GM12878 (cell line): ENCODE data around the gene COX4I2. TPM values are rescaled to one million over a fixed set of nuclear protein-coding genes. Genes with fewer than 3 reads are reported as not detected.

ENCODE experiments used
- ATAC-seq: fragments of 200-7000 bp; cut with Tn5 transposase; 3 replicates; pipeline ENCODE4 v1.9.1; 2020; ENCODE audit warnings: mild to moderate bottlenecking, moderate library complexity
- BruUV-seq: library from RNA; stranded (reverse); fragments of 400-500 nt; replicated peaks from 2 replicates; lab custom pipeline; 2021; lab: Mats Ljungman, UMichigan
- CTCF ChIA-PET: fragments of 300-600 bp; sonication (Branson Sonifier 250); formaldehyde crosslinking; extraction: SDS; loops from one replicate; lab custom pipeline; 2021; ENCODE audit warnings: inconsistent platforms; lab: Yijun Ruan, JAX
- POLR2A ChIA-PET: fragments of 350-600 bp; formaldehyde crosslinking; extraction: SDS; loops from one replicate; lab custom pipeline; 2021; ENCODE audit warnings: inconsistent platforms; lab: Charles Lee
- RAD21 ChIA-PET: fragments of 300-600 bp; sonication (Branson Sonifier 250); formaldehyde crosslinking; loops from one replicate; lab custom pipeline; 2023; ENCODE audit warnings: antibody characterized with exemption; ENCODE audit not compliant: unreplicated experiment; lab: Charles Lee
- SMC1A ChIA-PET: fragments of 300-600 bp; sonication (Branson Sonifier 250); formaldehyde crosslinking; loops from one replicate; lab custom pipeline; 2023; ENCODE audit not compliant: unreplicated experiment, uncharacterized antibody; lab: Charles Lee
- DNase-seq: peaks from one replicate; pipeline ENCODE4 v3.0.0-alpha.2; 2011; ENCODE audit warnings: low read depth, low spot score
- FAIRE-seq: peaks from 3 replicates; lab custom pipeline; 2011; peaks lifted over from hg19 to GRCh38; lab: Jason Lieb, UNC
- H2AFZ ChIP-seq: 2 replicates; pipeline ENCODE4 v1.6.0; 2011; ENCODE audit warnings: low read depth, low read length, control low read depth; ENCODE audit not compliant: control insufficient read depth
- H3K27ac ChIP-seq: 2 replicates; pipeline ENCODE4 v1.5.1; 2011; ENCODE audit warnings: control low read depth; ENCODE audit not compliant: control insufficient read depth, insufficient read depth
- H3K27me3 ChIP-seq, 2 experiments: replicated peaks in 1 of 2; 2 replicates each; pipeline versions ENCODE4 v1.6.0 to v1.6.1; 2011; ENCODE audit warnings: low read length in 1 of 2; ENCODE audit not compliant: control insufficient read depth in 2 of 2, insufficient read depth in 2 of 2
- H3K36me3 ChIP-seq, 2 experiments: 2 replicates each; pipeline ENCODE4 v1.5.1; 2011; ENCODE audit warnings: low read length in 1 of 2; ENCODE audit not compliant: control insufficient read depth in 2 of 2, insufficient read depth in 2 of 2
- H3K4me1 ChIP-seq: 2 replicates; pipeline ENCODE4 v1.6.1; 2011; ENCODE audit warnings: mild to moderate bottlenecking, low read length, moderate library complexity, mixed read lengths; ENCODE audit not compliant: control insufficient read depth, insufficient read depth
- H3K4me2 ChIP-seq: 2 replicates; pipeline ENCODE4 v1.6.0; 2011; ENCODE audit warnings: control low read depth; ENCODE audit not compliant: control insufficient read depth, insufficient read depth
- H3K4me3 ChIP-seq: fragments of 200-600 bp; sonication (generic); 2 replicates; pipeline ENCODE4 v1.5.1; 2016
- H3K79me2 ChIP-seq: 2 replicates; pipeline ENCODE4 v1.6.0; 2011; ENCODE audit warnings: low read length; ENCODE audit not compliant: control insufficient read depth, insufficient read depth
- H3K9ac ChIP-seq: 2 replicates; pipeline ENCODE4 v1.8.0; 2011; ENCODE audit warnings: low read length, control low read depth, mixed read lengths; ENCODE audit not compliant: control insufficient read depth, insufficient read depth
- H3K9me3 ChIP-seq: replicated peaks from 3 replicates; pipeline ENCODE4 v1.5.1; 2011; ENCODE audit warnings: mild to moderate bottlenecking, low read length; ENCODE audit not compliant: control insufficient read depth, insufficient read depth
- H4K20me1 ChIP-seq: 2 replicates; pipeline ENCODE4 v1.6.0; 2011; ENCODE audit not compliant: control insufficient read depth, insufficient read depth
- CBX3 ChIP-seq: fragments of 200-600 bp; sonication (generic); IDR thresholded peaks from 2 replicates; pipeline ENCODE4 v1.6.1; 2016; ENCODE audit warnings: low read depth, borderline replicate concordance
- IRF4 ChIP-seq: IDR thresholded peaks from 2 replicates; pipeline ENCODE4 v1.6.1; 2011; ENCODE audit warnings: low read depth, low read length
- JUND ChIP-seq: IDR thresholded peaks from 2 replicates; pipeline ENCODE4 v1.6.1; 2012; ENCODE audit warnings: low read depth, mild to moderate bottlenecking, low read length, improper control_type of control experiment, moderate library complexity
- MXI1 ChIP-seq: fragments of 150-350 bp; IDR thresholded peaks from 2 replicates; pipeline ENCODE4 v1.6.1; 2011; ENCODE audit warnings: low read depth, mild to moderate bottlenecking, inconsistent platforms, low read length, improper control_type of control experiment
- RAD21 ChIP-seq: IDR thresholded peaks from 2 replicates; pipeline ENCODE4 v1.6.1; 2011; ENCODE audit warnings: mild to moderate bottlenecking, low read depth, low read length, moderate library complexity; ENCODE audit not compliant: insufficient read depth
- SMAD5 ChIP-seq: IDR thresholded peaks from 2 replicates; pipeline ENCODE4 v1.6.1; 2016; ENCODE audit warnings: antibody characterized with exemption, low read depth
- TAF1 ChIP-seq: IDR thresholded peaks from 2 replicates; pipeline ENCODE4 v1.6.1; 2011; ENCODE audit warnings: mild to moderate bottlenecking, low read depth, low read length, borderline replicate concordance
- WGBS: methylation state at CpG from one replicate; pipeline ENCODE4 v1.1.6; 2016; ENCODE audit warnings: low lambda C conversion rate; ENCODE audit not compliant: insufficient replicate concordance, insufficient coverage; ENCODE audit errors: missing lambda C conversion rate; 5-methylcytosine and 5-hydroxymethylcytosine counted together
- in situ Hi-C: fragments of 300-500 bp; cut with MboI; formaldehyde crosslinking; loops from 9 replicates; pipeline ENCODE4 v1.14.3; 2018; ENCODE audit warnings: mixed read lengths
- intact Hi-C: fragments of 100-400 bp; cut with micrococcal nuclease; formaldehyde crosslinking; loops from one replicate; pipeline ENCODE4 v1.14.2; 2022; ENCODE audit not compliant: unreplicated experiment
- polyA plus RNA-seq, 11 experiments: library from polyadenylated mRNA; depleted of rRNA in 4 of 11; unstranded in 6 of 11; stranded (reverse) in 5 of 11; fragments of >200 nt; fragmentation: Nextera tagmentation in 4 of 11; fragmentation: Illumina TruSeq in 1 of 11; extraction: Ambion mirVana in 4 of 11; extraction: Trizol in 1 of 11; gene quantifications; 1 replicate in 1 of 11; 2 replicates in 10 of 11; pipeline versions ENCODE4 v1.2.1 to v1.2.3, GENCODE V29; 2011 to 2016; ENCODE audit warnings: inconsistent platforms in 2 of 11, missing spikeins in 2 of 11, low read depth in 1 of 11
- total RNA-seq, 4 experiments: library from RNA; depleted of rRNA in 3 of 4; stranded (reverse); fragments of >200 nt in 3 of 4; fragmentation: Illumina TruSeq in 1 of 4; extraction: Trizol in 1 of 4; gene quantifications; 2 replicates each; pipeline versions ENCODE4 v1.2.1 to v1.2.3, GENCODE V29; 2013 to 2021

COX4I2 gene
- total and polyA plus RNA-seq, 10 of the 15 experiments (the other 5 are each of a cell fraction or from before 2014, with no cell fraction given) = not detected

GRCh38 chr20:31689141-31689540 lies 51.4 kb downstream of the COX4I2 start:
- H3K79me2 ChIP-seq = peaks cover 35% of the 10 kb centered on the region
- ATAC-seq = no peak
- no peak for FAIRE-seq
- H3K27ac ChIP-seq = no peak overlapping the region
- 91% methylated on average over 5 of the region's 5 CpGs for WGBS
- no peaks in the 10 kb centered on the region for H3K27me3 ChIP-seq
- no peak for TF ChIP-seq SMAD5
- no peak for TF ChIP-seq TAF1
- no peak overlapping the region for H3K4me2 ChIP-seq
- in situ Hi-C loops (no loop called here), intact Hi-C loops (no loop called here)
- ChIA-PET SMC1A (interaction anchor here (2.6 kb wide), 1 partner anchor 31 kb away, joined by 6 read pairs; no protein-coding TSS in a partner anchor), RAD21 (no interaction called here), CTCF (interaction anchor here (1.0 to 25.1 kb wide), 2 partner anchors 28 to 31 kb away, joined by 5 to 254 read pairs; partner anchors contain the start of gene BCL2L1), POLR2A (interaction anchor here (0.5 kb wide), 1 partner anchor 369 kb away, joined by 4 read pairs; no protein-coding TSS in a partner anchor)
- no peak for DNase-seq
- no TSS peak for BruUV-seq
- H3K9me3 ChIP-seq = no peaks in the 10 kb centered on the region
- no peaks in the 10 kb centered on the region for H4K20me1 ChIP-seq
- no peak overlapping the region for H3K9ac ChIP-seq
- peaks cover 35% of the 10 kb centered on the region for H3K4me1 ChIP-seq
- H3K4me3 ChIP-seq = no peak overlapping the region
- peaks cover 2 to 25% of the 10 kb centered on the region in 2 experiments; a peak in 3 of 4 replicates for H3K36me3 ChIP-seq
- H2AFZ ChIP-seq = no peak overlapping the region

- Histone ChIP-seq H3K36me3 (peaks cover 3 to 25% of the 10 kb centered on the region in 2 experiments), H3K4me3 (no peak overlapping the region), H2AFZ (no peak overlapping the region), H4K20me1 (no peaks in the 10 kb centered on the region), H3K4me2 (no peak overlapping the region), H3K27ac (peak overlapping the region; percentile 18; the same call in 1 of the 2 replicates), H3K4me1 (peaks cover 29% of the 10 kb centered on the region), H3K9ac (no peak overlapping the region), H3K27me3 (no peaks in the 10 kb centered on the region), H3K9me3 (no peaks in the 10 kb centered on the region), H3K79me2 (peaks cover 28% of the 10 kb centered on the region)
- in situ Hi-C loops (no loop called here), intact Hi-C loops (no loop called here)
- WGBS = 57% methylated on average over 3 of the region's 3 CpGs
- ChIA-PET RAD21 (interaction anchor here (2.3 to 3.1 kb wide), 2 partner anchors 28 to 33 kb away, joined by 9 to 18 read pairs; no protein-coding TSS in a partner anchor), POLR2A (interaction anchor here (1.2 to 1.4 kb wide), 2 partner anchors 13 to 19 kb away, joined by 3 to 7 read pairs; no protein-coding TSS in a partner anchor), SMC1A (interaction anchor here (2.6 to 3.7 kb wide), 3 partner anchors 10 to 30 kb away, joined by 6 to 15 read pairs (median 15); no protein-coding TSS in a partner anchor), CTCF (interaction anchor here (4.3 to 25.1 kb wide), 2 partner anchors 29 to 30 kb away, joined by 26 to 254 read pairs; partner anchors contain the start of gene BCL2L1)
- DNase-seq (no peak), ATAC-seq (no peak), FAIRE-seq (no peak)
- TF ChIP-seq JUND = no peak
- no peak for TF ChIP-seq IRF4
- no peak for TF ChIP-seq RAD21
- TF ChIP-seq CBX3 = no peak
- no peak for TF ChIP-seq MXI1
- no TSS peak for BruUV-seq
Observed at GRCh38 chr20:31690124-31690666, 52.5 kb downstream of the COX4I2 start.
